GM20431 (cell line): ENCODE results near the gene STARD4.

Source experiments
- in situ Hi-C: fragments of 300-500 bp; cut with MseI, MboI; formaldehyde crosslinking; loops from one replicate; pipeline ENCODE4 v1.15.0; 2020; ENCODE audit warnings: low sequenced_read_pairs; ENCODE audit not compliant: unreplicated experiment

Gene STARD4

GRCh38 chr5:111512375-111513130 lies at the start of gene STARD4:
STARD4 (minus strand) TSS chr5:111512535; CDS start chr5:111507433, 5,102 bp downstream.
- in situ Hi-C loops = no loop called here

- in situ Hi-C loops = no loop called here
Measured at GRCh38 chr5:111559680-111560079, 47.3 kb upstream of the STARD4 start.

- in situ Hi-C loops = no loop called here
Measured at GRCh38 chr5:111557686-111558085, 45.4 kb upstream of the STARD4 start.

DNA sequence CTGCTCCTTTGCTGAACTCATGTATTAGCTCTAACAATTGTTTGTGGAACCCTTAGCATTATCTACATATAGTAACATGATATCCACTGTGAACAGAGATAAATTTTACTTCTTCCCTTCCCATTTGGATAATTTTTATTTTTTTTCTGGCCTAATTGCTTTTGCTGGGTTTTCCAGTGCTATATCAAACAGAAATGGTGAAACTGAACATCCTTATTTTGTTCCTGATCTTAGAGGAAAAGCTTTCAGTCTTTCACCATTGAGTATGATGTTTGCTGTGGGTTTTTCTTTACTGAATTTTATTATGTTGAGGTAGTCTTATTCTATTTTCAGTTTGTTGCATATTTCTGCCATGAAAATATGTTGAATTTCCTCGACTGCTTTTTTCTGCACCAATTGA lies 44.8 kb upstream of the STARD4 start:
- in situ Hi-C loops = no loop called here

DNA sequence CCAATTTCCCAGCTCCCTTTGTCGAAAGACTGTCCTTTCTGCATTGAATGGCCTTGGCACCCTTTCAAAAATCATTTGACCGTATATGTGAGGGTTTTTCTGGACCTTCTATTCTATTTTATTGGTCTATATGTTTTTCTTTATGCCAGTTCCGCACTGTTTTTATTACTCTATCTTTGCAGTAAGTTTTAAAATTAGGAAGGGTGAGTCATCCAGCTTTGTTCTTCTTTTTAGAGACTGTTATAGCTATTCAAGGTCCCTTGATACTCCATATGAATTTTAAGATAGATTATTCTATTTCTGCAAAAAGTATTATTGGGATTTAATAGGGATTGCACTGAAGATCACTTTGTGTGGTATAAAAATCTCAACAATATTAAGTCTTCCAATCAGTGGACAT lies 44.2 kb upstream of the STARD4 start:
- in situ Hi-C loops = no loop called here

GRCh38 chr5:111555760-111556159 lies 43.4 kb upstream of the STARD4 start:
- in situ Hi-C loops = no loop called here

DNA sequence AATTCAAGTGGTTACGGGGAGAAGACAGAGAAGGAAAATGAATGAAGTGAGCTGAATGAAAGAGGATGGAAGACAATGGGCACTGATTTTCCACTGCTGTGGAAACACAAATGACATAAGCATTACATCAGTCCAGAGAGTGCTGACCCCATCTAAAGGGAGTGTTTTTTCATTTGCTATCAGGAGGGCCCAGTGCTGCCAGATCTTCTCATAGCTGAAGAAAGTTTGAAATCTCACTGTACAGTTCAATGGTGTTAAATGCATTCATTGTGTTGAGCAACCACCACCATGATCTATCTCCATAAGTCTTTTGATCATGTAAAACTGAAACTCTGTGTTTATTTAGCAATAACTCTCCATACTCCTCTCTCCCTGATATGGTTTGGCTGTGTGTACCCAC lies 41.5 kb upstream of the STARD4 start:
- in situ Hi-C loops = no loop called here

DNA sequence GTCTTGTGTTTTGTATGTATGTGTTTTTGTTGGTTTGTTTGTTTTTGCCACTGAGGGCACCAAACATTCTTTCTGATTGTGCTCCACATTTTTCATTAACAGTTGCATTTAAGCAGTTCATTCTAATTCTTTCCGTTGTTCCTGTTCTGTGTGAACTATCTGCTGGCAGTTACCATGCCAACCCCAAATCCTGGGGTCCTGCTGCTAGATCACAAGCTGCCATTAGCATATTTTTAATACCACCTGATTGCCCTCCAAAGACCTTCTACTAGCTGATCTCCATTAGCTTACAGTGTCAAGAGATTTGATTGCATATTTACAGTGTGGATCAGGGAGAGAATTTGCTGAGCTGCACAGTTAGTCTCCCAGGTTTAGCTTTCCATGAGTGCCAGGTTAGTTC lies 40.6 kb upstream of the STARD4 start:
- in situ Hi-C loops = no loop called here

GRCh38 chr5:111552492-111552891 lies 40.2 kb upstream of the STARD4 start:
- in situ Hi-C loops = no loop called here

GRCh38 chr5:111551569-111552275 lies 39.4 kb upstream of the STARD4 start:
- in situ Hi-C loops = no loop called here

GRCh38 chr5:111551161-111551560 lies 38.8 kb upstream of the STARD4 start:
- in situ Hi-C loops = no loop called here

- in situ Hi-C loops = no loop called here
Measured at GRCh38 chr5:111550282-111551020, 38.1 kb upstream of the STARD4 start.

DNA sequence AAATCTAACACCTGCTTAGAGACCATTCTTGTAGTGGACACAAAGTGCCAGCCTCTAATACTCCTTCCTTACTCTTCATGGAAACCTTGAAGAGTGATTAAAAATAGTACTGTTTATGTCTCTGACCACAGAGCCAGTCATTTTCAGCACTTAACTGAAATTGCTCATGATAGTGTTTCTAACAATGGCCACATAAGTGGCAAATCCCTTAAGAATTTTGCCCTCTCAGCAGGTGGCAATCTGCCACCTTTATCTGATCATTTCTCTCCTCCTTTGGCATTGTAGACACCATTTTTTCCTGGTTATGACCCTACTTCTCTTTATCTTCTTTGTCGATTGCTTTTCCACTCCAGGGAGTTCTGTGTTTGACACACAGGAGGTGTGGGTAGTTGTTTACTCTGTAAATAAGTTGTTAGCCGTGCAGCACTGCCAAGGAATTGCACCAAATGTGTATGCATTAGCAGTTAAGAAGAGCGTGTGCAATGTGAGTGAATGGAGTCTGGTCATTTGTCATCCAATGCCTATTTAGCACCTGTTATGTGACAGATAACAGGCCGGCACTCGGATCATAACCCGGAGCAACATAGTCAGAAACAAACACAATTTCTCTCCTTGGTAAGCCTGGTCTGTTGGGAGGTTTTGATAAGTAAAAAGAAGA lies 36.8 kb upstream of the STARD4 start:
- in situ Hi-C loops = loop anchor here (10.0 kb wide), 1 partner anchor 596 kb away; no protein-coding TSS in a partner anchor

- in situ Hi-C loops = loop anchor here (10.0 kb wide), 1 partner anchor 596 kb away; no protein-coding TSS in a partner anchor
Measured at GRCh38 chr5:111548348-111548950, 36.1 kb upstream of the STARD4 start.

- in situ Hi-C loops = loop anchor here (10.0 kb wide), 1 partner anchor 600 kb away; no protein-coding TSS in a partner anchor
Measured at GRCh38 chr5:111545031-111545430, 32.7 kb upstream of the STARD4 start.

GRCh38 chr5:111537141-111538024 lies 25.0 kb upstream of the STARD4 start:
- in situ Hi-C loops = no loop called here

GRCh38 chr5:111535879-111536549 lies 23.7 kb upstream of the STARD4 start:
- in situ Hi-C loops = no loop called here

GRCh38 chr5:111532886-111533582 lies 20.7 kb upstream of the STARD4 start:
- in situ Hi-C loops = no loop called here
